Activated effector memory CD4-positive, alpha-beta T cell treated with anti-CD3 and anti-CD28 coated beads, Interleukin-2, amount 50 U/mL, for 16 hours (primary cell): Measurements from ENCODE around the gene TEX28.
"Not testable (repeated sequence)": the region's sequence is repeated elsewhere in the genome, so short reads cannot be mapped to it uniquely, and the experiment has no call there.

Source experiments
- DNase-seq: peaks from one replicate; pipeline ENCODE4 v3.0.0-alpha.2; 2020

Gene TEX28

DNA sequence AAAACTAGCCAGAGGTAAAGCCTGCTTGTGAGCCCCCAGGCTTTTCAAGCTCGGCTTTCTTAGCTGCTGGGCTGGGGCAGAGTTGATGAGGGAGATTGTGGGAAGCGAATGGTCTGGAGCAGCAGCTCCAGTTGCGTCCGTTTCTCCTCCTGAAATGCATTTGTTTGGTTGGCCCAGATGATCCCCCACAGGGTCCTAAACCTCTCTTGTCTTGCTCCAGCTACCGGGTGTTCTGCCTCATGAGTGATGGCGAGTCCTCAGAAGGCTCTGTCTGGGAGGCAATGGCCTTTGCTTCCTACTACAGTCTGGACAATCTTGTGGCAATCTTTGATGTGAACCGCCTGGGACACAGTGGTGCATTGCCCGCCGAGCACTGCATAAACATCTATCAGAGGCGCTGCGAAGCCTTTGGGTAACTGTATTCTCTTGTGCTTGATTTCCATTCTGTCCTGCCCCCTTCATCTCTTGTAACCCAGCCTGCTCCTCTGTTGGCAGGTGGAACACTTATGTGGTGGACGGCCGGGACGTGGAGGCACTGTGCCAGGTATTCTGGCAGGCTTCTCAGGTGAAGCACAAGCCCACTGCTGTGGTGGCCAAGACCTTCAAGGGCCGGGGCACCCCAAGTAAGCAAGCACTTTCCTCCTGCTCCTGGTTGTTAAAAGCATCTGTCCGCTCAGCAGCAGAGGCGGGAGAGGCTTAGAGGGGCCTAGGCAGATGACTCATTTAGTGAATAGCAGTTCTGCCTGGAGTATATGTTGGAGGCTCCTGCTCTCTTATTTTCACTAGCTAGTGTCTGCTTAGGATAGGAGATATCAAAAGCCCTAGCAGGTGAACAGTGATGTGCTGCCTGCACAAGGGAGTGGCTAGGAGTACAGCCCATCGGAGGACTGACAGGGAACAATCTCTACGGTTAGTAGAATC, 16.0 kb upstream of the TEX28 start:
- DNase-seq: no peak

DNA sequence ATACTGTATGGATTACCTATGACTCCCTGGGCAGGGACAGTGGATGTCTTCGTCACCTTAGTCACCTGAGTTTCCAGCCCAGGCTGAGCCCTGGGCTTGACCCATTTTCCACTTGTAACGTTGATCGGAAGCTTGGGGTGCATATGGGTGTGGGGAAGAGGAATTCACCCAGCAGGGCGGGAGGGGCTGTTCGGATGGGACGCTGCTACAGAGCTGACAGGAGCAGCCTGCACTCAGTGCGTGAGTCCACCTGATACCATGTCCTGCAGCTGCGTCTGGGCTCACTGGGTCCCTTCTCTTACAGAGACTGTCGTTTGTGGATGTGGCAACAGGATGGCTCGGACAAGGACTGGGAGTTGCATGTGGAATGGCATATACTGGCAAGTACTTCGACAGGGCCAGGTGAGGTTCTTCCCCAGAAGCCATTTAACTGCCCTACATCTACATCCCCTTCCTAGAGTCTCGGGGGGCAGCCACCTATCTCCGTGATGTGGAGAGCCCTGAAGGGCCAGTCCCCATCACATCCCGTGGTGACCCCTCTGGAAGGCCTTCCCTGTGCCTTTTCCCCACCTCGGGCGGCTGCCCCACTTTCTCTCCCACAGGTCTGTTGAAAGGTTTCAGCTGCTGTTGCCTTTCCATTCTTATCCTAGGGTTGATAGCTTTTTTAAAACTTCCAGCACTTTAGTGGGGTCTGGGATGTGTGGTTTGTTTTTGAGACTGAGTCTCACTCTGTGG, 14.3 kb upstream of the TEX28 start:
- DNase-seq: no peak

- DNase-seq: peak; percentile 89
Measured at GRCh38 chrX:154308108-154308946, 13.4 kb upstream of the TEX28 start.

DNA sequence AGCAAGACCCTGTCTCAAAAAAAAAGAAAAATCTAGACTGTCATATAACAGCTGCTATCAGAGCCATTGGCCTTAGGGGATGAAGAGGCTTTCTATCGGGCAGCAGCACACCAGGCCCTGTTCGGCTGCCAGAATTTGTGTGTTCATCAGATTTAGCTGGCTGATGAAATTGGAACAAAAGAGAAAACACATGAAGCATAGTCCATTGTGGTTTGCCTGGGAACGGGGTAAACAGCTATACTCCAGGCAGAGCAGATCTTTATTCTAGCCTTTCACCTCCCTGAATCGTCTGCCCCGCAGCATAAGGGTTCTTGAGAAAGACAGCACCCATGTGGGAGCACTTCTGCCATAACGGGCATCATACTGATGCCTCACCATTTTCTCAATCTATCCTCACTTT, 12.3 kb upstream of the TEX28 start:
- DNase-seq: no peak

- DNase-seq: no peak
Measured at GRCh38 chrX:154305541-154306205, 10.7 kb upstream of the TEX28 start.

- no peak for DNase-seq
Measured at GRCh38 chrX:154304846-154305245, 9.9 kb upstream of the TEX28 start.

- DNase-seq: no peak
Measured at GRCh38 chrX:154303476-154303875, 8.6 kb upstream of the TEX28 start.

- not testable (repeated sequence) for DNase-seq
Measured at GRCh38 chrX:154302998-154303397, 8.1 kb upstream of the TEX28 start.

DNA sequence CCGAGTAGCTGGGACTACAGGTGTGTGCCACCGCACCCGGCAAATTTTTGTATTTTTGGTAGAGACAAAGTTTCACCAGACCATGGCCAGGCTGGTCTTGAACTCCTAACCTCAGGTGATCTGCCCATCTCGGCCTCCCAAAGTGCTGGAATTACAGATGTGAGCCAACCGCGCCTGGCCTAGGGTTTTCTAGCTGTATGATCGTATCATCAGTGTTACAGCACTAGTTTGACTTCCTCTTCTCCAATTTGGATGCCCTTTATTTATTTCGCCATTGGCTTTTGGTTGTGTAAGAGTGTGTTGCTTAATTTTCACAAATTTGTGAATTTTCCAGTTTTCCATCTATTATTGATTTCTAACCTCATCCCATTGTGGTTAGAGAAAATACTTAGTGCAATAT, 5.9 kb upstream of the TEX28 start:
- DNase-seq: no peak

- DNase-seq: no peak
Measured at GRCh38 chrX:154298312-154298711, 3.4 kb upstream of the TEX28 start.

GRCh38 chrX:154296731-154297130, 1.8 kb upstream of the TEX28 start:
- DNase-seq: no peak

- DNase-seq: no peak
Measured at GRCh38 chrX:154295664-154296310, 863 bp upstream of the TEX28 start, which contains the start of gene TKTL1. Gene TKTL1 (plus strand): TSS chrX:154295795. CDS start chrX:154295860, 65 bp downstream.

- DNase-seq: not testable (repeated sequence)
Measured at GRCh38 chrX:154286406-154286805, 8.5 kb downstream of the TEX28 start.

GRCh38 chrX:154284489-154285338, 10.2 kb downstream of the TEX28 start:
- not testable (repeated sequence) for DNase-seq

DNA sequence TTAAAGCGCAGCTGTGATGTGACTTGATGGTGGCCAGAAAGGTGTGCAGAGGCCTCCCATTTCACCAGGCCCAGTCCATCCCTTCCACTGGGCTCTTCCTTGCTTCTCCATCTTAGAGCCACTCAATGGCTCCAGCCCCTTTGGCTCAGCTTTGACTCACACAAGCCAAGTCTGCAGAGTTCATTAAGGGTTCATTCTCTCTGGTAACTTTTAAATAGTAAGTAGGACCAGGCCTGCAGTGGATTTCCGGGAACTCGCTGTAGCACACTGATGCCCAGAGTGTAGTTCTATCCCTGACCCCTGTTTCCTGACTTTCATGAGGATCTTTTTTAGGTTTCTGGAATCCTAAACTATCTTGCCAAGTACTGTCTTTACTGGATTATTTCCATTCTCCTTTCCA, 25.7 kb downstream of the TEX28 start:
- not testable (repeated sequence) for DNase-seq

GRCh38 chrX:154263072-154263471, 31.9 kb downstream of the TEX28 start:
- DNase-seq: not testable (repeated sequence)

- DNase-seq: not testable (repeated sequence)
Measured at GRCh38 chrX:154258711-154259110, 36.2 kb downstream of the TEX28 start.

GRCh38 chrX:154257282-154257681, 37.6 kb downstream of the TEX28 start, which contains the start of gene OPN1MW3:
Gene OPN1MW3 (plus strand): TSS chrX:154257582. CDS start chrX:154257620, 38 bp downstream.
- DNase-seq: not testable (repeated sequence)

GRCh38 chrX:154248076-154248475, 46.8 kb downstream of the TEX28 start:
- DNase-seq: not testable (repeated sequence)

GRCh38 chrX:154247377-154248045, 47.4 kb downstream of the TEX28 start:
- not testable (repeated sequence) for DNase-seq
